Stomach (tissue), 4 donors: ENCODE results near the gene TAF1B.

Experiments used
- CTCF ChIP-seq, 7 experiments: fragments of 450-650 bp in 4 of 7; fragments of 200-600 bp in 3 of 7; sonication (generic) in 3 of 7; IDR thresholded peaks; one replicate each; pipeline ENCODE4 v1.5.1; 2016 to 2019; ENCODE audit warnings: antibody characterized with exemption in 7 of 7, control low read depth in 2 of 7, mild to moderate bottlenecking in 1 of 7
- EP300 ChIP-seq: sonication (generic); formaldehyde crosslinking; IDR thresholded peaks from one replicate; pipeline ENCODE4 v1.6.1; 2017; ENCODE audit warnings: antibody characterized with exemption

- TF ChIP-seq CTCF (IDR thresholded peaks at IDR 0.05) (no peak), EP300 (no peak)
These were observed 7.2 kb upstream of the TAF1B start for GRCh38 chr2:9836074-9836473.
